Ishikawa (cell line): ENCODE data around the gene CYP39A1.

Experiments used
- CEBPB ChIP-seq: IDR thresholded peaks from 2 replicates; pipeline ENCODE4 v1.6.1; 2012
- CREB1 ChIP-seq: IDR thresholded peaks from 2 replicates; pipeline ENCODE4 v1.6.1; 2012; ENCODE audit warnings: low read depth
- EP300 ChIP-seq: IDR thresholded peaks from 2 replicates; pipeline ENCODE4 v1.6.1; 2012; ENCODE audit warnings: borderline replicate concordance
- MAX ChIP-seq: IDR thresholded peaks from 2 replicates; pipeline ENCODE4 v1.6.1; 2012
- NFIC ChIP-seq: IDR thresholded peaks from 2 replicates; pipeline ENCODE4 v1.6.1; 2012
- RAD21 ChIP-seq: IDR thresholded peaks from 2 replicates; pipeline ENCODE4 v1.6.1; 2012; ENCODE audit warnings: low read depth
- REST ChIP-seq: IDR thresholded peaks from 2 replicates; pipeline ENCODE4 v1.6.1; 2012; ENCODE audit warnings: low read depth, mild to moderate bottlenecking
- TAF1 ChIP-seq: IDR thresholded peaks from 2 replicates; pipeline ENCODE4 v1.6.1; 2012; ENCODE audit warnings: low read depth, mild to moderate bottlenecking
- TCF12 ChIP-seq: IDR thresholded peaks from 2 replicates; pipeline ENCODE4 v1.6.1; 2012; ENCODE audit warnings: low read depth
- TEAD4 ChIP-seq: IDR thresholded peaks from 2 replicates; pipeline ENCODE4 v1.6.1; 2012
- YY1 ChIP-seq: IDR thresholded peaks from 2 replicates; pipeline ENCODE4 v1.6.1; 2012; ENCODE audit warnings: low read depth
- ZBTB7A ChIP-seq: IDR thresholded peaks from 2 replicates; pipeline ENCODE4 v1.6.1; 2012; ENCODE audit warnings: low read depth

GRCh38 chr6:46699970-46700369, 47.4 kb upstream of the CYP39A1 start:
- TF ChIP-seq TAF1, result no peak
- no peak for TF ChIP-seq NFIC
- no peak for TF ChIP-seq TEAD4
- no peak for TF ChIP-seq TCF12
- TF ChIP-seq CREB1, result no peak
- TF ChIP-seq CEBPB, result no peak
- no peak for TF ChIP-seq YY1
- no peak for TF ChIP-seq RAD21
- TF ChIP-seq REST, result no peak
- TF ChIP-seq ZBTB7A, result no peak
- TF ChIP-seq EP300, result no peak
- no peak for TF ChIP-seq MAX
